ENCODE measurements around the gene WRAP73.

WRAP73 gene

DNA sequence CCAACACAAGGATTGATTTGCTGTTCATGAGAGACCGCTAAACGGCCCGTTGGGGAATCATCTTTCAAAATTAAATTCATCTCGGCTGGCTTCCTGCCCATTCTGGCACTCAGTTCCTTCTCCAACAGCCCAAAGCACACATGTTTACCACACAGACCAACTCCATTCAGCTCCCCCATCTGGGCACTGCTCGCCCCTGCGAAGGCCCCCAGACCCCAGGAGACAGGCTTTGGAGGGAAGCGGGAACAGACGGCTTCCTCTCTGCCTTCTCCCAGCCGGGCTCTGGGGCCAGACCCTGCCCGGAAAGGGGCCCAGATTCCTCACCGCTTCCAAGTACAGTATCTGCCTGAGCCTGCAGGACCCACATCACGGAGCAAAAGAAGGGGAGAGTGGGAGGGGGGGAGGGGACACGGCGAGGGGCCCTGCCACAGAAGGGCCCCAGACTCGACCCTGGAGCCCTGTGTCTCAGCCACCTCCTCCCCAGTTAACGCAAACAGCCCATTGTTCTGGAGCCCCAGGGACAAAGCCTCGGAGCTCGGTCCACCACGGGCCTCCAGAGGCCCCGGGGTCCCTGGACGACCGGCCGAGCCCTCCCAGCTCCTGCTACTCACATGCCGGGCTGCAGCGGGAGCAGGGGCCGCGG is 39.3 kb downstream of the WRAP73 start:
- DNase-seq (ENCODE audit: low spot score): no peak

DNA sequence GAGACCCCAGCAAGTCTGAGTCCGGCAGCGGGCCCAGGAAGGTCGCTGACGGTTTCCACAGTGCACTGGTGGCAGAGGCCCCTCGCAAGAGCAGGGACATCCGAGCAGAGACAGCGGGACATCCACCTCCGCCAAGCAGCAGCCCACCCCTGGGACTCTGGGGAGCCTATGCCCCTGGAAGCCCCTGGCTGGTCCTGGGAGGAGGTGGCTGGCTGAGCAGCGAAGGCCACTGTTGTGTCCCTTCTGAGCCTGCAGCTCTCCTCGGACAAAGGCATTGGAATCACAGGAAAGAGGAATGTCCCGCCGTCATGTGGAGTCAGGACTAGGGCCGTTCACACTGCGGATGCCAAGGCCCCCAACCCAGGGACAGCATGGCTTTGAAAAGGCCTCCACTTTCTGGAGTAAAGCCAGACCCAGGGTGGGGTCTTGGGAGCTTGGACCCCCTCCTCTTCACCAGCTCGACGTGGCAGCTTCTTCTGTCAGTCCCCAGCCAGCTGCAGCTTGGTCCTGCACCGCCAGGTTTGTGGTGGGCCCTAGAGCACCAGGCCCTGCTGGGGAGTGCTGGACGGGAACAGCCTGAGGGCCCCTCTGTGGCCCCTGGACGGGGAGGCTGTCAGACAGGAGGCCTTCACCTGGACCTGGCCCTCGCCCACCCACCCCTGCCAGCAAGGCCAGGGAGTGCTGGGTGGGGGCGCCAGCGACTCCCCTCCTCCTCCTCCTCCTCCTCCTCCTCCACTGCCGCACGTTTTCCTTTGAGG is 40.0 kb downstream of the WRAP73 start:
- no peak for DNase-seq (ENCODE audit: low spot score)

- no peak for DNase-seq (ENCODE audit: low spot score)
Observed at GRCh38 chr1:3609016-3609768, 40.7 kb downstream of the WRAP73 start.

DNA sequence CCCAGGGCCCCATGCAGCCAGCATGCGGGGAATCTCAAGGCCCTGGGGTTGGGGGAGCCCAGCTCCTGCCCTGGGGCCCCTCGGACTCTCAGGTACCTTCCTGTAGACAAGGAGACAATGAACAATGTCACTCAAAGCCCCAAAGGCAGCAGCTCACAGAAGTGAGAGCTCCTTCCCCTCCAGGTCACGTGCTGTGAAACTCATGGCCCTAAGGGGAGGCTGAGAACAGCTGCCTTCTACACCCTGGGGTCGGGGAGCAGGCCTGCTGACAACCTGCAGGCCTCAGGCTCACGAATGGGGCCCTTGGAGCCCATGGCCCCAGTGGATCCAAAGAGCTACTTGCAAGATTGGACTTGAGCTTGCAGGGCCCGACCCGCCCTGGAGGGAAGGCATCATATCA is 41.7 kb downstream of the WRAP73 start:
- DNase-seq (ENCODE audit: low spot score): no peak

DNA sequence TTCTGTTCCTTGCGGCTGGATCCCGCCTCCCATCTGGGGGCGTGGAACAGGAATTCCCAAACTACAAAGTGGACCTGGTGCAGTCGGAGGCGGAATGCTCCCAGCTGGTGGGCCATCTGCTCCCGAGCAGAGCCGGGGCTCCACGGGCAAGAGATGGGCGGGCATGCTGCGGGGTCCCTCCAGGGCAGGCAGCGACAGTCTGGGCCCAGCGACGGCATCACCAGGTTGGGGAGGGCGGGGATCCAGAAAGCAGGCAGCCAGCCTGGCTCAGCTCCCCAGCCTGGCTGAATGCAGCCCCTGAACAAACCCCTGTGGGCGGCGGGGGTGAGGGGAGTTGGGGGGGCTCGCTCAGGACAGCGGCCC is 42.2 kb downstream of the WRAP73 start:
- DNase-seq (ENCODE audit: low spot score): no peak

GRCh38 chr1:3606779-3607702 is 42.9 kb downstream of the WRAP73 start:
- DNase-seq (ENCODE audit: low spot score): no peak

DNA sequence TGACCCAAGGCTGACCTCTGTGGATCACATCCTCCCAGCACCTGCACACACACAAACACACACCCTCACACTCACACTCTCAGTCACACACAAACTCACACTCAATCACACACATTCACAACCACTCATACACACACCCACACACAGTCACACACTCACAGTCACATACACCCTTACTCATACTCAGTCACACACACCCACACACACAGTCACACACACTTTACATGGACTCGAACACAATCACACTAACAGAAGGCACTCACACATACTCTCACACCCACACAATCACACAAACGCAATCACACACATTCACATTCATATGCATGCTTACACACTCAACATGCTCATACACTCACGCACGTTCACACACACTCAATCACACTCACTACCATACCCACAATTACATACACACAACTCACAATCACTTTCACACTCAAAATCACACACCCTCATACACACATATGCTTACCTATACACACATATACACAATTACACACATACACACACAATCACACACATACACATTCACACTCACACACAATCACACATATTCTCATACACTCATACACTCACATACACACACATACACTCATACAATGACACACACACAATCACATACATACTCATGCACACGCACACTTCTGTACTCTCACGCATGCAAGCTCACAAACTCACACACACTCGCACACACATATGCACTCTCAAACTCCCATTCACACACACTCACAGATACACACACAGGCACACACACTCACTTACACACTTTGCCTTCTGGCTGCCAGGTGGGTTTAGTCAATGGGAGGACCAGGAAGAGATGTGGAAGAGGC is 44.7 kb downstream of the WRAP73 start:
- no peak for DNase-seq (ENCODE audit: low spot score)

GRCh38 chr1:3604468-3604974 is 45.4 kb downstream of the WRAP73 start:
- DNase-seq (ENCODE audit: low spot score): peak; percentile 84

DNA sequence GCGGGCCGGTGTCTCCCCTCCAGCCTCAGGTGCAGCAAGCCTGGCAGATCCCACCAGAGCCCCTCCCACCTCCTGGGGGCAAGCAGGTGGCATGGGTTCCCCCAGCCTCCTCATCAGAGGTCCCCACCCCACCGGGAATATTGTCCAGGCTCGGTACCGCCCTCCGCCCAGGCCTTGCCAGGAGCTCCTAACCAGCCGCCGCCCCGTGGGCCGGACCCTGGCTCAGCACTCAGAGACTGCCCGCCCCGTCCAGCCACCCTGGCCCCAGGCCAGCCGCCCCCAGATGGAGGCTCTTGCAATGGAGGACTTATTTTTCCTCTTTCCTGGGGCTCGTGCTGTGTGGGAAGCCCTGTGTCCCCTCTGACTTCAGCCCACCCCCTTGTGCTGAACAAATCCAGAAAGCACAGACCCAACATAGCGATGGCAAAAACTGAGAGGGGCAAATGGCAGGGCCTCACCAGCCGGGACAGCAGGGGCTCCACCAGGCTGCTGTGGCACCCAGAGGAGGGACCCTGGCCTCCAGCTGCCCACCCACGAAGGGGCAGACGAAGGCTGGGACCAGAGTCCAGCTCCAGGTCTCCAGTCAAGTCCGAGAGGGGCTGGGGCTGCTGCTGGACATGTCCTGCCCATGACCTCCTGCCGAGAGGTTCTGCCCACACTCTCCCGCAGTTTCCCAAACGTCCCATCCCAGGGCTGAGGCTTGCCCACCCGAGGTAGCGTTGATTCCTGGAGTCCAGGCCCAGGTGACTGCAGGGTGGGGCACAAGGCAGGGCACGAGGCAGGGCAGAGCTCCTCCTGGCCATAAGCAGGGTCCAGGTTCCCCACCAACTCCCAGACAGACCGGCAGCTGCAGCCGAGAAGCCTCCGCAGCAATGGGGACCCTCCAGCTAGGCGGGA is 46.1 kb downstream of the WRAP73 start:
- no peak for DNase-seq (ENCODE audit: low spot score)

GRCh38 chr1:3603156-3603555 is 46.7 kb downstream of the WRAP73 start:
- no peak for DNase-seq (ENCODE audit: low spot score)

GRCh38 chr1:3602375-3602774 is 47.5 kb downstream of the WRAP73 start:
- DNase-seq (ENCODE audit: low spot score): no peak

- DNase-seq (ENCODE audit: low spot score): no peak
Observed at GRCh38 chr1:3601743-3602142, 48.2 kb downstream of the WRAP73 start.

GRCh38 chr1:3600354-3600753 is 49.5 kb downstream of the WRAP73 start:
- DNase-seq (ENCODE audit: low spot score): no peak

DNA sequence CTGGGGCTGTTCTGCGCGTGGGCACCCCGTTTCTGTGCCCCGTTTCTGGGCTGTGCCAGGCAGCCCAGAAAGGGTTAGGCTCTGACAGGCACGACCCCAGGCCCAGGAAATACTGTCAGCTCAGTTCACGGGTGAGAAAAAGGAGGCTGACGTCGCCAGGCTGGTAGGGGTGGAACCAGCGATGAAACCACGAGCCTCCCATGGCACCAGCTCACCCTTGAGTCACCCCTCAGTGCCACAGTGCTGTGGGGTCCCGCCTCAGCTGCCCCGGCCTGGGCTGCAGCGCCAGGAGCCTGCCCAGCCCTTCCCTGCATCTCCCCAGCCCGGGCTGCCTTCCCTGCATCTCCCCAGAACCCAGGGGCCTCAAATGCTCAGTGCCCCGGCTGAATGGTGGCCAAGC is 50.1 kb downstream of the WRAP73 start:
- no peak for DNase-seq (ENCODE audit: low spot score)

- DNase-seq (ENCODE audit: low spot score): no peak
Observed at GRCh38 chr1:3599286-3599811, 50.6 kb downstream of the WRAP73 start.

GRCh38 chr1:3598522-3599285 is 51.2 kb downstream of the WRAP73 start:
- no peak for DNase-seq (ENCODE audit: low spot score)

DNA sequence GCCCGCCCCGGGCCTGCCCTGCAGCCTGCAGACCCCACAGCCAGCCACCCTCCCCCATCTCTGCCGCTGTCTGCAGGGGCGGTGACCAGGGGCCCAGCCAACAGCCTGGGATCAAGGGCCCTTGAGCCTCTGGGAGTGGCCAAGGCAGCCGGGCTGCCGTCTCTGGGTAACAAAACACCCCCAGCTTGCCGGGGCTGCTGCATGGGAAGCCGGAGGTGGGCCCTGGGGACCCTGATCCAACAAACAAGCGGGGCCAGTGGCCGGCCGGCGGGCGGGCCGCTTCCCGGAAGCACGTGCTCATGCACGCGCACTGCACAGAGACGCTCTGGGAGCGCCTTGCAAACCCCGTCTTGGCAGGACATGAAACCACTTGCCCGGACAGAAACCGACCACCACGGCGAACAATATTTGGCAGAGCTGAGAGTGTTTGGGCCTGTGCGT is 51.8 kb downstream of the WRAP73 start:
- no peak for DNase-seq (ENCODE audit: low spot score)

DNA sequence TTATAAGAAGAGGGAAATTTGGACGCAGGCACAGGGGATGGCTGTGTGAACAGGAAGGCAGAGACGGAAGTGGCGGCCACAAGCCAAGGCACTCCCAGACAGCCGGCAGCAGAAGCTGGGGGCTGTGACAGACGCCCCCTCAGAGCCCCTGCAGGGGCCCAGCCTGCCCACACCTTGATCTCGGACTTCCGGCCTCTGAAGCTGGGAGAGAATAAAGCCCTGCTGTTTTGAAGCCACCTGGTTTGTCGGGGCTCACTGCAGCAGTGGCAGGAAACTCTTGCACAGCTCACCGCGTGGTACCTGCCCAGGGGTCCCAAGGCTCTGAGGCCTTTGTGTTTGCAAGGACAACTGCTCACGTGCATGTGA is 52.3 kb downstream of the WRAP73 start:
- DNase-seq (ENCODE audit: low spot score): no peak
